ENCODE measurements around the gene TMCO1.
"Not testable (repeated sequence)": the region's sequence is repeated elsewhere in the genome, so short reads cannot be mapped to it uniquely, and the experiment has no call there.

TMCO1 gene

DNA sequence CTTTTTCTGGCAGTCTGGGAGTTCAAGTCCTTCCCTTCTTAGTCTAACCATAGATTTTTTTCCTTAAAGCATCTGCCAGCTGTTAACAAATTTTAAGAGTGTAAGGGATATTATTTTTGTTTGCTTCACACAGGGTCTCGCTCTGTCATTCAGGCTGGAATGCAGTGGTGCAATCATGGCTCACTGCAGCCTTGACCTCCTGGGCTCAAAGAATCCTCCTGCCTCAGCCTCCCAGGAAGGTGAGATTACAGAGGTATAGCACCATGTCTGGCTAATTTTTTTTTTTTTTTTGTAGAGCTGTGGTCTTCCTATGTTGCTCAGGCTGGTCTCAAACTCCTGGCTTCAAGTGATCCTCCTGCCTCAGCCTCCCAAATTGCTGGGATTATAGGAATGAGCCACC, 23.8 kb downstream of the TMCO1 start:
- not testable (repeated sequence) for DNase-seq

DNA sequence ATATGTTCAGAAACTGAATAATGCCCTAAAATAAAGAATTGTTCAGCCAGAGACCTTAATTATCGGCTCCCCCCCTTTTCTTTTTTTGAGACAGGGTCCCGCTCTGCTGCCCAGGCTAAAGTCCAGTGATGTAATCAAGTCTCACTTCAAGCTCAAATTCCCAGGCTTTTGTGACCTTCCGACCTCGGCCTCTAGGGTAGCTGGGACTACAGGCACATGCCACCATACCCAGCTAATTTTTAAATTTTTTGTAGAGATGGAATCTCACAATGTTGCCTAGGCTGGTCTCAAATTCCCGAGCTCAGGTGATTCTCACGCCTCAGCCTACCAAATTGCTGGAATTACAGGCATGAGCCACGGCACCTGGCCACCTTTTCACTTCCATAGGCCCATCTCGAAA, 26.5 kb downstream of the TMCO1 start:
- DNase-seq, result no peak

DNA sequence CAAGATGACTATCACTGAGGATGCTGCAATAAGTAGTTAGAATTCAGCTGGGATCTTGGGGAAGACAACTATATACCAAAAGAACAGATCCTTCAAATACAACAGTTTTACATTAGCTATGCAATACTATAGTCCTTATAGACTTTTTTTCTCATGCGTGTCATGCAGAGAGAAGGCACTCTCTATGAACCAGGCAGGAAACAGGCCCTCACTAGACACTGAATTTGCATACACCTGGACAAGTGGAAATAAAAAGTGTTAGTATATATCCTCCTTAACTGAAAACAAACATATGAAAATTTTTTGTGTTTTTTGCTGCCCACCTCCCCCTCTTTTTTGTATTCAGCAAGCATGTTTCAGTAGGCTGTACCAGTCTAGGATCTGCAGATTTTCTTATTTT, 29.9 kb downstream of the TMCO1 start:
- no peak for DNase-seq

DNA sequence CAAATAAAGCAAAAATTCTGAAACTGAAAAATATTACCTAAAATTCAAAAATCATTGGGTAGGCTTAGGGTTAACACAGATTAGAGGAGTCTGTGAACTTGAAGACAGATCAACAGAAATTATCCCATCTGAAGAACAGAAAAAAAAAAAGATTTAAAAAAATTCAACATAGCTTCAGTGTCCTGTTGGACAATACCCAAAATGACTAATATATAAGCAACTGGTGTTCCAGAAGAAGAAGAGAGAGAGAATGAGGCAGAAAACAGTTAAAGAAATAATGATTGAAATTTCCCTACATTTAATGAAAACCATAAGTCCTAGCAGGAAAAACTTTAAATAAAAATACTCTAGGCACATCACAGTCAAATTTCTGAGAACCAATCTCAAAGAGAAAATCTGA, 31.5 kb downstream of the TMCO1 start:
- no peak for DNase-seq

DNA sequence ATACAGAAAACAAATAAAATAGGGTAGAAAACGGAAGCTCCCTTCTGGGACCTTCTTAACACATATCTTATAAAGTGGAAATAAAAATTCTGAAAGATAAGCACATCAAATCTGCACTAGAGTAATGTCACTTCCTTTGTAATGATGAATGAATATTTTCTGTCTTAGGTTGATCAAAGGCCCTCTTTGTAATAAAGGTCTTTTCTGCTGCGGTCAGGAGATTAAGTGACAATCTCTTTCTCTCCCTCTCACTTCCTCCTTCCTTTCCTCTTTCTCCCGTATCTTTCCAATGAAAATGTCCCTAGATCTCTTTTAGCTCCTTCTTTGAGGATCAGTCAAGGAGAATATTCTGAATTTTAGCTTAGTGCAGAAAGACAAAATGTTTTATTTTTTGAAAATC, 33.8 kb downstream of the TMCO1 start:
- DNase-seq, result no peak

DNA sequence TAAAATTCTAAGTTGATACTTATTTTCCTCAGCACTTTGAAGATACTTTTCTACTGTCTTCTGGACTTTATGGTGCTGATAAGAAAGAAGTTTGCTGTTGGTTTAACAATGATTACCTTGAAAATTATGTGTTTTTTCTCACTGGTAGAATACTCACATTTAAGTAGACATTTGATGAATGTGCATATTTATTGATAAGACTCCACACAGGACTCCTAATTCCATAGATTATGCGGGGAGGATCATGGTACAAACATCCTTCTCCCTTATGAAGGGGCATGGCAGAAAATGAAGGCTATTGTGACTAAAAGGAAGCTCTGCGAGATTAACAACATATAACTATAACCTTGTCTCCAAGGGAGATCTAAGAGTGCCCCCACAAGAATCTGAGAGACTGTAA, 41.8 kb downstream of the TMCO1 start:
- no peak for DNase-seq

DNA sequence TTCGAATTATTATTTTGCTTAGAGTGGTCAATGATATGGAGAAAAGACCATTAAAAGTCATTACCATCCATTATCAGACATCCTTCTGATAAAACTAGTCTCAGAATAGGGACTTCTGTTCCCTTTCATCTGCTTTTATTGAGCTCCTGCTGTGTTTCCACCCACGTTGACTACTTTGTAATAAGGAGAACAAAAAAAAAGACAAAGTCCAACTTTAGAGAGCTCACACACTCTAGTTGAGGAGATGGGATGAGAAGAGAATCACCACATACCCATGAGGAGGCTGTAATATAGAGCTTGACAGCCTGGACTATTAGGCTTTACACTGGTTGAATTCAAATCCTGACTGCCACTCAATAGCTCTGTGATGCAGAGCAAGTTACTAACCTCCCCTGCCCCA, 42.5 kb downstream of the TMCO1 start:
- no peak for DNase-seq

DNA sequence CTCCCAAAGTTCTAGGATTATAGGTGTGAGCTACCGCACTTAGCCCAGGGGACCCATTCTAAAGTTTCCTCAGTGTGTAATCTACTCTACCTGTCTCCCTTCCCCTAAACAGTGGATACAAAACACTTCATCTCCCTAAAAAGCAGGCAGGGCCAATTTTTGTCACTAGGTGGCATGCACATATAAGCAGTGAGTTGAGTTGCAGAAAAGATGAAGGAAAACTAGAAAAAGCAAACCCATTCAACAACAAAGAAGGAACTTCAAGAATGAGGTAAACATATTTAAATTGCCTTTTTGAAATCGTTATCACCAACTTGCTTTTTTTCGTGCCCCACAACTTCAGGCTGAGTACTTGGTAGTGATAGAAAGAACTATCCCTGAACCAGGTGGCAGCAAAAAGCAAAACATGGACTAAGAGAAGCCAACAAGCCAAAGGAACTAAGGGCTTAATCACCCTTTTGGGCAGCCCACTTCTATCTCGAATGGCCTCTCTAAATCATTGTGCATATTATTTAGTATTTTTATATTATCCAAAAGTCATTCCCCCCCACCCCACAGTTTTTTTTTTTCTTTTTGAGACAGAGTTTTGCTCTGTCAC, 50.7 kb downstream of the TMCO1 start:
- peak; percentile 49 for DNase-seq

DNA sequence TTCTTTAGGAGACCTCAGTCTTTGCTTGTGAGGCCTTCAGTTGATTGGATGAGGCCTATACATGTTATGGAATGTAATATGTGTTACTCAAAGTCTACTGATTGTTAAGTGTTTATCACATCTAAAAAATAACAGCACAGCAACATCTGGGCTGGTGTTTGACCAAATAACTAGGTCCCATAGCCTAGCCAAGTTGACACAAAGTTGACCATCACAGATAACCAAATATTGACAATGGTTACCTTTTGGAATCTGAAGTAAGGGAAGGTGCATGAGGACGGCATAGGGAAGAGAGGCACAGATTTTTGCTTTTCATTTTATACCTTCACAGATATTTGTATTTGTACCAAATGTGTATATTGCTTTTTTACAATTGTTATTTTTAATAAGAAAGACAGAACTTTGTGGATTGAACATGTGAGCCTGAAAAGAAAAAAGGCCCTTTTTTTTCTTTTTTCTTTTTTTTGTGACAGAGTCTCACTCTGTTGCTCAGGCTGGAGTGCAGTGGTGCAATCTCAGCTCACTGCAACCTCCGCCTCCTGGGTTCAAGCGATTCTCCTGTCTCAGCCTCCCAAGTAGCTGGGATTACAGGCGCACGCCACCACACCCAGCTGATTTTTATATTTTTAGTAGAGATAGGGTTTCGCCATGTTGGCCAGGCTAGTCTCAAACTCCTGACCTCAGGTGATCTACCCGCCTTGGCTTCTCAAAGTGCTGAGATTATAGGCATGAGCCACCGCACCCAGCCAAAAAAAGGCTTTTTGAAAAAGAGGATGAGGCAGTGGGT, 52.2 kb downstream of the TMCO1 start:
- not testable (repeated sequence) for DNase-seq

DNA sequence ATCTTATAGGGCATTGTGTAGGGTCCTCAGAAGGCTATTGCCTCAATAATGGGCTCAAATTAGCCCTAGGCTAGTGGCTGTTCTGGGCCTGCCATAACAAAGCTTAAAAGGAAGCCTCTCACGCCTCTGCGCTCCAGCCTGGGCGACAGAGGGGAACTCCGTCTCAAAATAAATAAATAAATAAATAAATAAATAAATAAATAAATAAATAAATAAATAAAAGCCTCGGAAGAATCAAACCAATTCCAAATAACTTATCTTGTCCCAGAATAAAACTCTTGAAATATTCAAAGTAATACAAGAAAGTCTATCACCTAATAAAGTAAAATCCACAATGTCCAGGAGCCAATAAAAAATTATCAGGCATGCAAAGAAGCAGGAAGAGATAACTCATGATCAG, 55.9 kb downstream of the TMCO1 start:
- no peak for DNase-seq

DNA sequence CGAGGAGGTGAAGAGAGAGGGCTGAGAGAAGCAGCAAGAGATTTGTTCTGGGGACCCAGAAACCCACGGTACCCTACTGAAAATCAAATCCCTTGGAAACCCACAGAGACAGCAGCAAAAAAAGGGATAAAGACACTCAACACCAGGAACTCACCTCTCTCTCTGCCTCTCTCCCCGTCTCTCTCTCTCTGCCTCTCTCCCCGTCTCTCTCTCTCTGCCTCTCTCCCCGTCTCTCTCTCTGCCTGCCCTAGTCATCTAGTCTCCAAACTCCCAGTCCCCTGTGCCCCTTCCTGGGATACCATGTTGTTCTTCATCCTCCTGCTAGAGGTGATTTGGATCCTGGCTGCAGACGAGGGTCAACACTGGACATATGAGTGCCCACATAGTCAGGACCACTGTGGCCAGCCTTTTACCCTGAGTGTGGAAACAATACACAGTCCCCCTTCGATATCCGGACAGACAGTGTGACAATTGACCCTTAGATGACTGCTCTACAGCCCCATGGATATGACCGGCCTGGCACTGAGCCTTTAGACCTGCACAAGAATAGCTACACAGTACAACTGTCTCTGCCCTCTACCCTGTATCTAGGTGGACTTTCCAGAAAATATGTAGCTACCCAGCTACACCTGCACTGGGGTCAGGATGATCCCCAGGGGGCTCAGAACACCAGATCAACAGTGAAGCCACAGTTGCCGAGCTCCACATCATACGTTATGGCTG, 60.5 kb downstream of the TMCO1 start:
- DNase-seq, result no peak

DNA sequence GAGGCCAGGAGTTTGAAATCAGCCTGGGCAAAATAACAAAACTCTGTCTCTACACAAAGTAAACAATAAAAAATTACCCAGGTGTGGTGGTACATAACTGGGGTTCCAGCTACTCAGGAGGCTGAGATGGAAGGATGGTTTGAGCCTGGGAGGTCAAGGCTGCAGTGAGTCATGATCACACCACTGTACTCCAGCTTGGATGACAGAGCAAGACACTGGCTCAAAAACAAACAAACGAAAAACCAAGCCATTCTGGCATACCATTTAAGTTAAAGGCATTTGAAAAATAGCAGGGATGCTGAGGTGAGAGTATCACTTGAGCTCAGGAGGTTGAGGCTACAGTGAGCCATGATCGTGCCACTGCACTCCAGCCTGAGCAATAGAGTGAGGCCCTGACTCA, 65.0 kb downstream of the TMCO1 start:
- DNase-seq, result no peak

DNA sequence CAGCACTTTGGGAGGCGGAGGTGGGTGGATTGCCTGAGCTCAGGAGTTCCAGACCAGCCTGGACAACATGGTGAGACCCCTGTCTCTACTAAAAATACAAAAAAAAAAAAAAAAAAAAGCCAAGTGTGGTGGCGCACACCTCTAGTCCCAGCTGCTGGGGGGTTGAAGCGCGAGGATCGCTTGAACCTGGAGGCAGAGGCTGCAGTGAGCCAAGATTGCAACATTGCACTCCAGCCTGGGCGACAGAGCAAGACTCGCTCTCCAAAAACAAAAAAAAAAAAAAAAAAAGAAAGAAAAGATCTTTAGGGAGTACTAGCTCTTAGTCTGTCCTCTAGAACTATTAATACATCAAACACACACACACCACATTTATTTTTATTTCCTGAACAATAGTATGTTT, 66.7 kb downstream of the TMCO1 start:
- DNase-seq, result not testable (repeated sequence)

DNA sequence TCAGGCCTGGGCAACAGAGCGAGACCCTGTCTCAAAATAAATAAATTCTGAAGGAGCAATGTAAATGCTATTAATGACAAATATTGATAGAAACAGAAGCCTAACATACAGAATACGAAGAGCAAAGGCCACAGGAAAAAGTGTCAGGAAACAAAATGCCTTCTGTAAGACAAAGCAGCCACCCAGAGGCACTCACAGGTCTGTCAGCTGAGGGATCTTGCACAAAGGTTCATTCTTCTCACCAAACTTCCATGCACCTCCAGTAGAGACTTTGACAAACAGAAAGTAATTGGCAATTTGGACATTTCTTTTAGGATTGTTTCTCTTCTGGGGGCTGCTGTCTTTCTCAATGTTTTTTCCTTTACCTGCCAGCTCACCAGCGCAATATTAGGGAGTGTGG, 69.1 kb downstream of the TMCO1 start:
- DNase-seq, result no peak

DNA sequence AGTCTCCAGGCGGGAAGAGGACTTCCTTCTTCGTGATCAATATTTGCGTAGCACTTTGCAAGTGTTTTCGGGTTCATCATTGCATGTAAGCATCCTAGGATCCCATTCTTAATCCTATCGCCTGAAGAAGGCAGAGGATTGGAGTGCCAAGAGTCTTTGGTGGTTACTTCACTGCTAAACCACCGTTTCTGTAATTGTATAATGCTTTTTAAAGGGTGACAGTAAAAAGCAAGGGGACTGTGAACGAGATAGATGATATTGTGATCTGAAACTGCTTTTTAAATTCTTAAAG, 70.0 kb downstream of the TMCO1 start:
- no peak for DNase-seq

DNA sequence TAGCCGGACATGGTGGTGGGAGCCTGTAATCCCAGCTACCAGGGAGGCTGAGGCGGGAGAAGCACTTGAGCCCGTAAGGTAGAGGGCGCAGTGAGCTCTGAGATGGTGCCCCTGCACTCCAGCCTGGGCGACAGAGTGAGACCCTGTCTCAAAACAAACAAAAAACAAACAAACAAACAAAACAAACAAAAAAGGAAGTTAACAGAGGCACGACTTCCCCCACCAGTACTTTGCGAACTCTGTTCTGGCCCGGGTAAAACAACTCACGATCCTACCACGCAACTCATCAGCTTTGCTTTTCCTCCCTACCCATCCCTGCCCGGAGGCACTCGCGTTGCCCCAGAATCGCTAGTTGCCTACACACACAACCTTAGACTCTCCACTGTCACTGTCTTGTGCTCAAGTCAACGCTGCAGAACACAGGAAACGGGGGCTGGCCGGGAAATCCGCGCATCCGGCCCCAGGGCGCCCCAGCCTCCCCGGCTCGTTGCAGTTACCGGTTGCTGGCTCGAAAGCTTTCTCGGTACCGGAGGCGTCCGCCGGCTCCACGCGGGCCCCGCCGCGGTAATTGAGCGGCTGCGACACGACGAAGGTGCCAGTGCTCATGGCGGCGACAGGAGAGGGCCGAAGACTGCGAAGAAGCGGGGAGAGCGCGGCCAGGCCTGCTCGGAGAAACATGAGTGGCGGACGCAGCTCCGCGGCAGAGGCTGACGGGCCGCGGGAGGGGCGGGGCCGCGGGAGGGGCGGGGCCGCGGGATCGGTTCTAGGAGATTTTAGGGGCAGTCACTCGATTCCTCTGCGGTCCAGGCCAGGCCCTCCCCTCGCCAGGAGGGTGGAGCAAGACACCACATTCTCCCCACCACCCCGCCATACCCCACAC, 70.5 kb downstream of the TMCO1 start, which contains the start of gene ALDH9A1:
TSS of gene ALDH9A1 (minus strand) at position 682 of the 880 bp plus-strand sequence. CDS start at position 678, 4 bp downstream.
- peak; percentile 95 for DNase-seq

DNA sequence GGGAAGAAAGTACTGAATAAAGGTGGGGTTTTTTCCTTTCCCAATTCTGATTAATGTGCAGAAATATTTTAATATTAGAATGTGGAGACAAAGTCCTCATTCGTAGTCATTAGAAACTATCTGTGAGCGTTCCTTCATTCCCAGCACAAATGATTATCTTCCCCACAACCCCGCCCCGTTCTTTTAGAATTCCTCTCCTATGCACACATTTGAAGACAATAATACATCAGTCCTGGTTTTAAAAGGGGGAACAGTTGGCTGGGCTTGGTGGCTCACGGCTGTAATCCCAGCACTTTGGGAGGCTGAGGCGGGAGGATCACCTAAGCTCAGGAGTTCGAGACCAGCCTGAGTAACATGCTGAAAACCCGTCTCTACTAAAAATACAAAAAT, 71.2 kb downstream of the TMCO1 start:
- DNase-seq, result no peak

DNA sequence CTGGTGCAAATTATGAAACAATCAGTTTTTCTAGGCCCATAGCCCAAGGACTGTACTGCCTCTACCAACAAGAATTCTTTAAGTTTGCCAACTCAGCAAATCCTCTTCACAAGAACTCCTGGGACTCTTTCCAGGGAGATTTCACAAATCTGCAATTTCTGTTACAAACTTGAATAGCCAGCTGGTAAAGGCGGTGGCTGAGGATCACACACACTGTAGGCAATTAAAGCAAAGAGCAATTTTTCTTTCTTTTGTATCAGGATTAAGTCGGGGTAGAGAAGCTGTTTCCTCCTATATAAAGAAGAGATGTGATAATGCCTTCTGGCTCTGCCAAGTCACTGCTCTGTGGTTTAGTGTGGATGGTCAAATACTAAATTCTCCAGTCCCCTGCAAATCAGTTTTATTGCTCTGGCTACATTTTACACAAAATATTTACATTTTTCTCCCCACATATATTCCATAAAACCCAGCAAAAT, 72.0 kb downstream of the TMCO1 start:
- DNase-seq, result no peak

DNA sequence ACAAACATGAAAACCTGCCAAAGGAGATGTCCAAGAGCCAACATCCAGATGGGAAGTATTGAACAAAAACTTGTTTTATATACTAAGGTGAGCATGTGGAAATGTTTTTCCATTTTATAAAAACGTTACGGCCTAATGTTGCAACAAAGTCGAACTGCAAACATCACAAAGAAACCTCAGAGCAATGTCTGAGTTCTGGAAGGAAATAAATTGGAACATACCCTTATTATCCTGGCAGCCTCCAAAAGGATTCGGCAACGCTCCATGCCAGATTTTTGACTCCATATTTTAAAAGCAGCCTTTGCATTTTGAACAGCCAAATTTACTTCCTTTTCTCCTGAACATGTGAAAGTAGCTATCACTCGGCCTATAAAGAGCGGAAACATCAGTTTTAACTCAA, 73.6 kb downstream of the TMCO1 start:
- peak; percentile 46 for DNase-seq

DNA sequence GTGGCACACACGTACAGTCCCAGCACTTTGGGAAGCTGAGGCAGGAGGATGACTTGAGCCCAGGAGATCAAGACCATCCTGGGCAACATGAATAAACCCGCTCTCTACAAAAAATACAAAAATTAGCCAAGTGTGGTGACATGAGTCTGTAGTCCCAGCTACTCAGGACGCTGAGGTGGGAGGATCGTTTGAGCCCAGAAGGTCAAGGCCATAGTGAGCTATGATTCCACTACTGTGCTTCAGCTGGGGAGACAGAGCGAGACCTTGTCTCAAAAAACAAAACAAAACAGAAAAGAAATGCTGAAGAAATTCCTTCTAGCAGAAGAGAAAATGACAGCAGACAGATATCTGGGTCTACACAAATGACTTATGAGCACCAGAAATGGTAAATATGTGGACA, 80.6 kb downstream of the TMCO1 start:
- DNase-seq, result no peak

DNA sequence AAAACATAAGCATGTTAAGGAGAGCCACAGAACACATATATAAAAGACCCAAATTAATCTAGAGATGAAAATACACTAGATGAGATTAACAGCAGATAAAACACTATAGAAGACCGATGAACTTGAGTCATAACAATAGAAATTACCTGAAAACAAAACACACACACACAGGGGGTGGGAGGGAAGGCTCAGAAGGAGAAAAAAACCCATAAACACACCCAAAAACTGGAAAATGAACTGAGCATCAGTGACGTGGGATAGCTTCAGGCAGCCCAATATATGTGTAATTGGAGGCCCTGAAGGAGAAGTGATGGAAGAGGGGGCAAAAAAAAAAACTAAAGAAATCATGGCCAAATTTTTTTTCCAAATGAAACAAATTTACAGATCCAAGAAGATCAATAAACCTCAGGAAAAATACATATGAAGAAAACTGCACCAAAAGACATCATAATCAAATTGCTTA, 81.7 kb downstream of the TMCO1 start:
- DNase-seq, result no peak

DNA sequence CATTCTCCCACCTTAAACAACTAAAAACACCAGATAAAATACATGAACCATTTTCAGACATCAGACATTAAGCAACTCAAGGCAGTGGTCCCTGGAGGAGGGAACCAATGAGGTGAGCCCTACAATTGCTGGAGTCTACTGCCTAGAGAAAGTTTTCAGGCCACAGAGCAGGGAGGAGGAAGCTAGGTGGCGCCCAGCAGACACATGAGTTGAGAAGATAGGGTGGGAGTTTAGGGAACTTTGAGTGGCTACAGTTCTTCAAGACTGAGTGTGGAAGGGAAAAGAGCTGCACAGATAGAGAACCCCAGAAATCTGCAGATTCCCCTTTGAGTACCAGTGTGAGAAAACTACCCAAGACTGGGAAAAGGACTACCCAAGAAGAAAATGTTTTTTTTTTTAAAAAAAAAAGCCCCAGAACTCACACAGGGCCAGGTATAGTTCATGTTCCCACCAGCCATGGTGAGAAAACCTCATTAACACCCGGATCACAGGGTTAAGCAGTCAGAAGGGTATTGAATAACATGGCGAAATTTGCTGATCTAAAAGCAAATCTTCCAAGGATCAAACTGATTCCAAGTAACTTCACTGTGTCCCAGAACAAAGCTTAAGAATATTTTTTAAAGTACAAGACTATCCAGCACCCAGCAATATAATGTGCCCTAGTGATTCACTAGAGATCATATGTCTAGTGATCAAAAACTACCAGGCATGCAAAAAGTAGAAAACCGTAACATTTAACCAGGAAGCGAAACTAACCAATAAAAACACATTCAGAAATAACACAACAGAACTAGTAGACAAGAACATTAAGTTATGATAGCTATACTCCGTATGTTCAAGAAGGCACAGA, 82.3 kb downstream of the TMCO1 start:
- DNase-seq, result no peak

Data from right forelimb (tissue), 1 donor.